ENCODE measurements around the gene APBB1IP.
A peak's percentile ranks its signal among the peaks of the same experiment; 100 is the strongest.

APBB1IP gene

DNA sequence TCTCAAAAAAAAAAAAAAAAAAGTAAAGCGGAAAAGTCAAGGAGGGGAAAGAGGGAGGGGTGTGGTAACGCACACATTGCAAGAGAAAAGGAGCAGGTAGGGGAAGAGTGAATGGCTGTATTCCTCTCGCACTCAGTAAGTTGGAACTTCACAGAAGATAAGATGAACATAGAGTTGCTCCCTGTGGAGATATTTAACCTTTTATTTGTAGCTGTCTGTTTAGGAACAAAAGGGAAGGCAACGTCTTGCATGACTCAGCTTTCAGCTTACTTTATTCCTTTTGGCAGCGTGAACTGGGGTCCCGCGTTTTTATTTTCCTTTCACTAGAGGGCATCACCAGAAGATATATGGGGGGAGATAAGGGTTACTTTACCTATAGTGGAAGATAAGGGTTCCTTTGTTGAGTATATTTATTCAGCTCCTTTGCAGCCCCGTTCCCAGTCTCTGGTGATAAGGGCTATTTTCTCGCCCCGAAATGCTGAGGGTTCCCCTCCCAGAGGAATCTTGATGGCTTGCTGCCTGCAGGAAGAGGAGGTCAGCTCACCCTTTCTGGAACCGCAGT, 78.5 kb downstream of the APBB1IP start:
- H3K4me3 ChIP-seq (ENCODE audit: low read length): no peak overlapping the region
- peak overlapping the region; percentile 2 for H3K9ac ChIP-seq (ENCODE audit: low read length)
- H3K36me3 ChIP-seq (ENCODE audit: control insufficient read depth, low read depth, low read length): no peaks in the 10 kb centered on the region
- no peaks in the 10 kb centered on the region for H3K27me3 ChIP-seq (ENCODE audit: control insufficient read depth, insufficient read depth, low read length)
- H3K9me3 ChIP-seq (ENCODE audit: control insufficient read depth, low read depth, low read length): peaks cover 4% of the 10 kb centered on the region
- H3K27ac ChIP-seq (ENCODE audit: low read length): no peak overlapping the region
- H3K4me1 ChIP-seq (ENCODE audit: control insufficient read depth, low read depth, low read length): peaks cover 12% of the 10 kb centered on the region

DNA sequence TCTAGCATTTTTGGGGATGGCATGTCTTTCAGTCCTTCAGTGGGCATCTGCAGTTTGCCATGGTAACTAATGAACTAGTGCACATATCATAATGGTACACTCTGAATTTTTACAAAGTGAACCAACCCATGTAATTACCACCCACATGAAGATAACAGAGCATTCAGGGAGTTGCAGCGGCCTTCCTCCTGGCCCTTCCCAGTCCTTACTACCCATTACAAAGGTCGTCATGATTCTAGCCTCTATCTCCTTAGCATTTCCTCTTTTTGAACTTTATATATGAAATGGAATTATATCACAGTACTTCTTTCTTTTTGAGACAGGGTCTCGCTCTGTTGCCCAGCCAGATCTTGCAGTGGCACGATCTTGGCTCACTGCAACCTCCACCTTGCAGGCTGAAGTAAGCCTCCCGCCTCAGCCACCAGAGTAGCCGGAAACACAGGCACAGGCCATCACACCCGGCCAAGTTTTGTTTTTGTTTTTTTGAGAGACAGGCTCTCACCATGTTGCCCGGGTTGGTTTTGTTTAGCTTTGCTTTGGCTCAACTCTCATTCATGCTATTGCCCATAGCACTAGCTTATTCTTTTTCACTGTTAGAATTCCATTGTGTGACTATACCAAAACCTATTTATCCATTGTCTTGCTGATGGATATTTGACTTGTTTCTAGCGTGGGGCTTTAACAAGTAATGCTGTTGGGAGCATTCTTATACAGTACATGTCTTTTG, 79.2 kb downstream of the APBB1IP start:
- H3K4me1 ChIP-seq (ENCODE audit: control insufficient read depth, low read depth, low read length): peaks cover 12% of the 10 kb centered on the region
- no peak overlapping the region for H3K9ac ChIP-seq (ENCODE audit: low read length)
- no peak overlapping the region for H3K4me3 ChIP-seq (ENCODE audit: low read length)
- peaks cover 4% of the 10 kb centered on the region for H3K9me3 ChIP-seq (ENCODE audit: control insufficient read depth, low read depth, low read length)
- no peaks in the 10 kb centered on the region for H3K27me3 ChIP-seq (ENCODE audit: control insufficient read depth, insufficient read depth, low read length)
- no peak overlapping the region for H3K27ac ChIP-seq (ENCODE audit: low read length)
- H3K36me3 ChIP-seq (ENCODE audit: control insufficient read depth, low read depth, low read length): no peaks in the 10 kb centered on the region

DNA sequence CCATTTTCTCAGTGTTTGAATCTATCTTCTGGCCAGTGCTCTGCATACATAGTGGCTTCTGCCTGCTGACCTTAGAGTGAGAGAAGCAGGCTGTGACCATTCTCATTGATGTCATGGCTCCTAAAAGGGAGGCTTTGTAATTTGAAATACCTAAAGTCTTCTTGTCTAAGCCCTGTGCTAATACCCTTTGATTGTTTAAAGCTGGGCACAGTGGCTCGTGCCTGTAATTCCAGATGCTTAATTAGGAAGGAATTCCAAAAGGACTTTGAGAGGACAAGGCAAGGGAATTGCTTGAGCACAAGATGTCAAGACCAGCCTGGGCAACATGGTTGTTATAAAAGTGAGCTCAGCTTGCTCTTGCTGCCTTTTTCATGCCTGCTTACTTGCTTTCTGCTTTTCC, 81.7 kb downstream of the APBB1IP start:
- Histone ChIP-seq H3K9ac (ENCODE audit: low read length) (no peak overlapping the region), H3K27ac (ENCODE audit: low read length) (no peak overlapping the region), H3K4me1 (ENCODE audit: control insufficient read depth, low read depth, low read length) (peaks cover 12% of the 10 kb centered on the region), H3K27me3 (ENCODE audit: control insufficient read depth, insufficient read depth, low read length) (no peaks in the 10 kb centered on the region), H3K36me3 (ENCODE audit: control insufficient read depth, low read depth, low read length) (no peaks in the 10 kb centered on the region), H3K4me3 (ENCODE audit: low read length) (no peak overlapping the region), H3K9me3 (ENCODE audit: control insufficient read depth, low read depth, low read length) (no peaks in the 10 kb centered on the region)

DNA sequence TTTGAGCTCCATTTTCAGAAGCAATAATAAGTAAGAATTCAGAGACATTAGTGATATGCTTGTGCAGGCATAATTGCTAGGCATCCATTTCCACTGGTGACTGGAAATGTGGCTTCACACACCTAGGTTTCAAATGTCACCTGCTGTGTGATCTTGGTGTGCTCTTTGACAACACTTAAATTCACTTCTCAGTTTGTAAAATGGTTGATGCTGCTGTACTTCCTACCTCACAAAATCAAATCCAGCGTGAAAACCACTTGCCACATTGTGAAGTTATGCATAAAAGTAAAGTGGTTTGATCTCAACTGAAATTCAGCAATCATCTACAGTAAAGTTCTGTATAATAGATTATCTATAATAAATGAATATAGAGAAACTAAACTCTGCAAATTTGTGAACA, 82.4 kb downstream of the APBB1IP start:
- H3K9me3 ChIP-seq (ENCODE audit: control insufficient read depth, low read depth, low read length): no peaks in the 10 kb centered on the region
- no peaks in the 10 kb centered on the region for H3K27me3 ChIP-seq (ENCODE audit: control insufficient read depth, insufficient read depth, low read length)
- H3K4me1 ChIP-seq (ENCODE audit: control insufficient read depth, low read depth, low read length): peaks cover 12% of the 10 kb centered on the region
- no peak overlapping the region for H3K9ac ChIP-seq (ENCODE audit: low read length)
- no peaks in the 10 kb centered on the region for H3K36me3 ChIP-seq (ENCODE audit: control insufficient read depth, low read depth, low read length)
- H3K27ac ChIP-seq (ENCODE audit: low read length): no peak overlapping the region
- no peak overlapping the region for H3K4me3 ChIP-seq (ENCODE audit: low read length)

DNA sequence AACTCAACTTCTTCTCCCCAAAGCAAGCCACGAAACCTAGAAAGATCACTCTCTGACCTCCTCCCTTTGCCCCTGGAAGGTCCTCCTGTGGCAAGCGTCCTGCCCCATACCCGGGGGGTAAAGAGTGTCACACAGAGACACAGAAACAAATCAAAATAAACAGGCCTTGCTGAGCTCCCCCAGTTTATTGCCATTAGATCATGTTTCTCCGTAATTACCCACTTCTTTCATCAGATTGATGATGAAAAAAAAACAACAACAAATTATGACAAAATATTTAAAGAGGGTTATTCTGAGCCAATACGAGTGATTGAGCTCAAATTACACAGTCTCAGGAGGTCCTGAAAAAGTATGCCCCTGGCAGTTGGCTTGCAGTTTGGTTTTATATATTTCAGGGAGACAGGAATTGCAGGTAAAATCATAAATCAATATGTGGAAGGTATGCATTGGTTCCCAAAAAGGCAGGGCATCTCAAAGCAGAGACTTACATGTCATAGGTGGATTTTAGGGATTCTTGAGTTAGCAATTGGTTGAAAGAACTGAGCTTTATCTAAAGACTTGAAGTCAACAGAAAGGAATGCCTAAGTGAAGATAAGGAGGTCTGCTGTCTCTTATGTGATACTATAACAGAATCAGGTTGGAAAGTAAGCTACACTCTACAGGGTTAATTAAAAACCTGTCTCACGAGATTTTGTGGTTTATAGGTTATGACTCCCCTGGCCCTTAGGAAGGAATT, 86.2 kb downstream of the APBB1IP start:
- Histone ChIP-seq H3K27me3 (ENCODE audit: control insufficient read depth, insufficient read depth, low read length) (no peaks in the 10 kb centered on the region), H3K27ac (ENCODE audit: low read length) (no peak overlapping the region), H3K4me1 (ENCODE audit: control insufficient read depth, low read depth, low read length) (no peaks in the 10 kb centered on the region), H3K9me3 (ENCODE audit: control insufficient read depth, low read depth, low read length) (no peaks in the 10 kb centered on the region), H3K4me3 (ENCODE audit: low read length) (no peak overlapping the region), H3K36me3 (ENCODE audit: control insufficient read depth, low read depth, low read length) (no peaks in the 10 kb centered on the region), H3K9ac (ENCODE audit: low read length) (no peak overlapping the region)

DNA sequence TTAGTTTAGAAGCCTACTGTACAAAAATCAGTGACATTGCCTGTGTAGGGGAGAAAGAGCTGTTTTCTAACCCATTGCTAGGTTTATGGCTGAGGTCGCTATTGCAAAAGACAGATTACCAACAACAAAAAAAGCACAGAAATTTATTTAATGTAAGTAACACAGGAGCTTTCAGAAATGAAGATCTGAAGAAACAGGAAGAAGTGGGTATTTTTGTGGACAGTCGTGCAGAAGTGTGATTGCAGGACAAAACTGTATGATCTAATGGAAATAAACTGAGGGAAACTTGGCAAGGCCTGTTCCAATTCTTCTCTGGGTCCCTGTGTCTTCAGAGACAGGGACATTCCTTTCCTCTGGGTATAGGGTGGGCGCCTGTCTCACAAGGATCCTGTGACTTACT, 87.4 kb downstream of the APBB1IP start:
- Histone ChIP-seq H3K9me3 (ENCODE audit: control insufficient read depth, low read depth, low read length) (no peaks in the 10 kb centered on the region), H3K27me3 (ENCODE audit: control insufficient read depth, insufficient read depth, low read length) (no peaks in the 10 kb centered on the region), H3K4me3 (ENCODE audit: low read length) (no peak overlapping the region), H3K27ac (ENCODE audit: low read length) (no peak overlapping the region), H3K36me3 (ENCODE audit: control insufficient read depth, low read depth, low read length) (no peaks in the 10 kb centered on the region), H3K4me1 (ENCODE audit: control insufficient read depth, low read depth, low read length) (no peaks in the 10 kb centered on the region), H3K9ac (ENCODE audit: low read length) (no peak overlapping the region)

DNA sequence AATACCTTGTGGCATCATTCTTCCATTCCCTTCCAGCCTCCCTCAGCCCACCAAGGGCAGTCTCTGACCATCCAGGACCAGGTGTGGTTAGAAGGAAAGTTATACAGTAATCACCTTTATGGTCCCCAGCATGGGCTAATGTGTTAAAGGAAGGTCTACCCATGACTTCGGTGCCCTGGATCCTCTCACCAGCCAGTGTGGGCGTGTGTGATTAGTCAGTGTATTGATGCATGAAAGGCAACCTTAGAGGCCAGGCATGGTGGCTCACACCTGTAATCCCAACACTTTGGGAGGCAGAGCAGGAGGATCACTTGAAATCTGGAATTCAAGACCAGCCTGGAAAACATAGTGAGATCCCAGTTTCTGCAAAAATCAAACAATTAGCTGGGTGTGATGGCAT, 88.9 kb downstream of the APBB1IP start:
- no peaks in the 10 kb centered on the region for H3K4me1 ChIP-seq (ENCODE audit: control insufficient read depth, low read depth, low read length)
- no peaks in the 10 kb centered on the region for H3K36me3 ChIP-seq (ENCODE audit: control insufficient read depth, low read depth, low read length)
- no peaks in the 10 kb centered on the region for H3K9me3 ChIP-seq (ENCODE audit: control insufficient read depth, low read depth, low read length)
- H3K9ac ChIP-seq (ENCODE audit: low read length): no peak overlapping the region
- H3K27ac ChIP-seq (ENCODE audit: low read length): no peak overlapping the region
- H3K4me3 ChIP-seq (ENCODE audit: low read length): no peak overlapping the region
- no peaks in the 10 kb centered on the region for H3K27me3 ChIP-seq (ENCODE audit: control insufficient read depth, insufficient read depth, low read length)

DNA sequence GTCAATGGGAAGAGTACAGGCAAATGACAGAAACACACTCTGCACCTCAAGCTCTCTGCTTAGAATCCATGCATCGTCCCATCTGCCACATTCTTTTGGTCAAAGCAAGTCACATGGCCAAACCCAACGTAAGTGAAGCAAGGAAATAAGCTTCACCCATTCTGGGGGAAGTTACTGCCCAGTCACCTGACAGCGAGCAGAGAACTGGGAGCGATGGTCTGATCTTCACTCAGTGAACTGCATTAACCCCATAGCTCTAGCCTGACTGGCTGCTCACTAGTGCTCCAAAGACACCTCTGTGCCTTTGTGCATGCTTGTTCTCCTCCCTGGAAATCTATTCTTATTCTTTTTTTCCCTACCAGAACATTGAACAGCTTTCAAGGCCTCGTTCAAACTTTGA, 89.9 kb downstream of the APBB1IP start:
- no peak overlapping the region for H3K27ac ChIP-seq (ENCODE audit: low read length)
- H3K4me3 ChIP-seq (ENCODE audit: low read length): no peak overlapping the region
- no peaks in the 10 kb centered on the region for H3K4me1 ChIP-seq (ENCODE audit: control insufficient read depth, low read depth, low read length)
- no peaks in the 10 kb centered on the region for H3K27me3 ChIP-seq (ENCODE audit: control insufficient read depth, insufficient read depth, low read length)
- no peak overlapping the region for H3K9ac ChIP-seq (ENCODE audit: low read length)
- H3K9me3 ChIP-seq (ENCODE audit: control insufficient read depth, low read depth, low read length): no peaks in the 10 kb centered on the region
- H3K36me3 ChIP-seq (ENCODE audit: control insufficient read depth, low read depth, low read length): no peaks in the 10 kb centered on the region

DNA sequence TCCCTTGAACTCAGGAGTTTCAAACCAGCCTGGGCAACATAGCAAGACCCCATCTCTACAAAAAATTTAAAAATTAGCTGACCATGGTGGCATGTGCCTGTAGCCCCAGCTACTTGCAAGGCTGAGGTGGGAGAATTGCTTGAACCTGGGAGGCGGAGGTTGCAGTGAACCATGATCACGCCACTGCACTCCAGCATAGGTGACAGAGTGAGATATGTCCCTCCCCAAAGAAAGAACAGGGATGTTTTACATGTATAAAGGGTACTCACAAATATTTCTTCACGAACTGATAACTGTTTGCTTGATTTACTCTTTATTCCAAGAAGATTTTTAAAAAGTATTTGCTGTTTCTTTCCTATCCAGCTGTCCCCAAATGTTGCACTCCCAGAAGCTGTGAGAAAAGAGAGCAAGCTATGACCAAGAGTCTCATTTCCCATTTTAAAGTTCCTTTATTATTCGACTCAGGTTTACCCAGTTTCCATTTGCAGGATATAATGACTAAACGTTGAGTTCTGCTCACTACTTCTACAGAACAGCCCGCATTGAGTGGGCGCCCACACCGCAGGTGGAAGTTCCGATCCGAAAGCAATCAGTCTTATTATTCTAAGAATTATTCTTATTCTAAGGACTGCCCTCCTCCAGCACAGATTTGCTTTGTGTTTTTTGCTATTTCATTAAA, 90.7 kb downstream of the APBB1IP start:
- Histone ChIP-seq H3K9ac (ENCODE audit: low read length) (no peak overlapping the region), H3K27me3 (ENCODE audit: control insufficient read depth, insufficient read depth, low read length) (no peaks in the 10 kb centered on the region), H3K4me1 (ENCODE audit: control insufficient read depth, low read depth, low read length) (no peaks in the 10 kb centered on the region), H3K4me3 (ENCODE audit: low read length) (no peak overlapping the region), H3K36me3 (ENCODE audit: control insufficient read depth, low read depth, low read length) (no peaks in the 10 kb centered on the region), H3K9me3 (ENCODE audit: control insufficient read depth, low read depth, low read length) (no peaks in the 10 kb centered on the region), H3K27ac (ENCODE audit: low read length) (no peak overlapping the region)

DNA sequence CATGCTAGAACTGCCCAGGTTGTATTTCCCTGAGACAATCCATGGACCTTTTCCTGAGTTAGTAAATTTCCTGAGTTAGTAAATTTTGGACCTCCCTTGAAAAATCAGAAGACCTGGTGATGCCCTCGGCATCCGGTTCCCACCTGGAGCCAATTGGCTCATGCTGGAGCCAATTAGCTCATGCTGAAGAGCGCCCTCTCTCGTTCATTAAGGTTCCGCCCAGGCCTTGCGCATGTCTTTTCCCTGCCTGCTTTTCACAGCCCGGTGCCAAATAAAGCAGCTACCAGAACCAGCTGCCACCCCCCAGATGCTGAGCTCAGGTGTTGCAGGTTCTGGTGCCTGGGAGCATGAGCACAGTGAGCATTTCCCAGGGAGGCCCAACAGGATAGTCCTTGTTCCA, 96.2 kb downstream of the APBB1IP start:
- Histone ChIP-seq H3K4me1 (ENCODE audit: control insufficient read depth, low read depth, low read length) (no peaks in the 10 kb centered on the region), H3K27me3 (ENCODE audit: control insufficient read depth, insufficient read depth, low read length) (no peaks in the 10 kb centered on the region), H3K27ac (ENCODE audit: low read length) (no peak overlapping the region), H3K9ac (ENCODE audit: low read length) (no peak overlapping the region), H3K9me3 (ENCODE audit: control insufficient read depth, low read depth, low read length) (no peaks in the 10 kb centered on the region), H3K4me3 (ENCODE audit: low read length) (no peak overlapping the region), H3K36me3 (ENCODE audit: control insufficient read depth, low read depth, low read length) (no peaks in the 10 kb centered on the region)

DNA sequence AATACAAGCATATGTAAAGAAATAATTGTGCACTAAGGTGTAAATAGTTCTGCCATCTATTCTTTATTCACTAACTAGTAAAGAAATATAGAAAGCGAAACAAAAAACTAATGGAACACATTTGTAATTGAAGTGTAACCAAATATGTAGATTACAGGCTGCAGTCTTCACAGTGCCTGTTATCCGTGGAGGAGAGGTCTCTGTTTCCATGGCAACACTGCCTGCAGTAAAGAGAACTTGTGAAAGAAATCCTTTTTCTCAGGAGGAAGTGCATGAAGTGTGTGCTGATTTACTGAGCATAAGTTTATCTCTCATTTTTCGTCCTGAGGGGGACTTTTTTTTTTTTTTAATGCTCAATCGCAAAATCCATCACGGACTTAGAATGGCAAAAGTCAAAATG, 102.5 kb downstream of the APBB1IP start:
- Histone ChIP-seq H3K36me3 (ENCODE audit: control insufficient read depth, low read depth, low read length) (no peaks in the 10 kb centered on the region), H3K4me3 (ENCODE audit: low read length) (no peak overlapping the region), H3K9ac (ENCODE audit: low read length) (no peak overlapping the region), H3K4me1 (ENCODE audit: control insufficient read depth, low read depth, low read length) (peaks cover 5% of the 10 kb centered on the region), H3K27ac (ENCODE audit: low read length) (no peak overlapping the region), H3K27me3 (ENCODE audit: control insufficient read depth, insufficient read depth, low read length) (no peaks in the 10 kb centered on the region), H3K9me3 (ENCODE audit: control insufficient read depth, low read depth, low read length) (no peaks in the 10 kb centered on the region)
